ENCODE data around the gene DTHD1.

DNA sequence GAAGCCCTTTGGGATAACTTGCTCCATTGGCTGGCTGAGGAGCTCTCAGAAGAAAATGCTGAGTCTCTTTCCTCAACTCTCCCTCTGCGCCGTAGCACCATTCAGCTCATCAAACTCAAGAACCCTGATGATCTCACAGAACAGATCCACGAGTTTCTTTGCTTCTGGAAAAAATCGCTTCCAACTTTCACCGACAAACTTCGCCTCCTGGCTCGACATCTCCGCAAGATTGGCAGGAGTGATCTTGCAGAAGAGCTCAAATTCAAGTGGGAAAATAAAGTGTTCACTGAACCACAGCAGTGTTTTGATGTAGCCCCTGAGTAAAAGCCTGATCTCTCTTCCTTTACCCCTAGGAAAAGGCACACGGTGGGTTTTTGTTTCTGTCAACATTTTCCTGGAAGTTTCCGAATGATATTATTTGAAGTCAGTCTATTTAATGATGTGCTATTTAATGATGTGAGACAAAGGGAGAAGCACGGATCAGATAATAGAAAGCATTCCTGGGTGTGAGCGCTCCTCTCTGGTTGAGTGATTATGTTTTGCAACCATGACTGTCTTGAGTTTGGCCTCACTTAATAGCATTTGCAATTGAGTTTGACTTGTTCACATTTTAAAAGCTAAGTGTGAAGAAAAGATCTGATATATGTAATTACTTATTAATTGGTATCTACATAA is 62.2 kb downstream of the DTHD1 start:
- TF ChIP-seq EZH2 (IDR thresholded peaks at IDR 0.05; ENCODE audit: insufficient read depth, poor library complexity, severe bottlenecking) (no peak), EZH2phosphoT487 (IDR thresholded peaks at IDR 0.05; ENCODE audit: insufficient read depth, low read depth) (no peak)
